SW480 (cell line): ENCODE data around the gene ARL10.
"Not testable (repeated sequence)": the region's sequence is repeated elsewhere in the genome, so short reads cannot be mapped to it uniquely, and the experiment has no call there.

Source experiments
- DNase-seq: peaks from one replicate; pipeline ENCODE4 v3.0.0-alpha.2; 2016; ENCODE audit warnings: low spot score

The ARL10 gene

DNA sequence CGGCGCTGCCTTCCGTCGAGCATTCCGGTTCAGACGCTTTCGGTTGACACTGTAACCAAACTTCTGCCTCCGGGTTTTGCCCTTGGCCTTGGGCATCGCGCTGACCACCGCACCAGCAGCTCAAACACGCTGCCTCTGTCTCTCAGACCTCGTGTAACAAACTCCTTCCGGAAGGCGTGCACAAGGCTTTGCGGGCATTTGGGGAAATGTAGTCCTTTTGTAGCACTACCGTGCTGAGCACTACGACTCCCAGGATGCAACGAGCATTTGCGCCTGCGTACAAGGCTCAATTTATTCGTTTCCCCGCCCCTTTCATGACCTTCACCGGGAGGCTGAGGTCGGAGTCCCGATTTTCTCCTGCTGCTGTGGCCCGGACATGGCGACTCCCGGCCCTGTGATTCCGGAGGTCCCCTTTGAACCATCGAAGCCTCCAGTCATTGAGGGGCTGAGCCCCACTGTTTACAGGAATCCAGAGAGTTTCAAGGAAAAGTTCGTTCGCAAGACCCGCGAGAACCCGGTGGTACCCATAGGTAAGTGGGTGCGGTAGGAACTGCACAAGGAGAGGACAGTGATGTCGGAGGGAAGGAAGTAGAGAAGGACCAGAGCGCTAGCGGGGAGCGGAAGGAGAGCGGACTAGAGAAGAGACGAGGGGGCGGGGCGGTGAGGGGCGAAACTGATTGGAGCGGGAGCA lies 23.3 kb downstream of the ARL10 start, which contains the start of the genes HIGD2A and NOP16:
HIGD2A (plus strand) TSS at position 308 of the 691 bp plus-strand sequence; CDS start at position 377, 69 bp downstream.
NOP16 (minus strand) TSS at position 155 of the 691 bp plus-strand sequence; CDS start at position 96, 59 bp downstream.
- DNase-seq: peak; percentile 99

DNA sequence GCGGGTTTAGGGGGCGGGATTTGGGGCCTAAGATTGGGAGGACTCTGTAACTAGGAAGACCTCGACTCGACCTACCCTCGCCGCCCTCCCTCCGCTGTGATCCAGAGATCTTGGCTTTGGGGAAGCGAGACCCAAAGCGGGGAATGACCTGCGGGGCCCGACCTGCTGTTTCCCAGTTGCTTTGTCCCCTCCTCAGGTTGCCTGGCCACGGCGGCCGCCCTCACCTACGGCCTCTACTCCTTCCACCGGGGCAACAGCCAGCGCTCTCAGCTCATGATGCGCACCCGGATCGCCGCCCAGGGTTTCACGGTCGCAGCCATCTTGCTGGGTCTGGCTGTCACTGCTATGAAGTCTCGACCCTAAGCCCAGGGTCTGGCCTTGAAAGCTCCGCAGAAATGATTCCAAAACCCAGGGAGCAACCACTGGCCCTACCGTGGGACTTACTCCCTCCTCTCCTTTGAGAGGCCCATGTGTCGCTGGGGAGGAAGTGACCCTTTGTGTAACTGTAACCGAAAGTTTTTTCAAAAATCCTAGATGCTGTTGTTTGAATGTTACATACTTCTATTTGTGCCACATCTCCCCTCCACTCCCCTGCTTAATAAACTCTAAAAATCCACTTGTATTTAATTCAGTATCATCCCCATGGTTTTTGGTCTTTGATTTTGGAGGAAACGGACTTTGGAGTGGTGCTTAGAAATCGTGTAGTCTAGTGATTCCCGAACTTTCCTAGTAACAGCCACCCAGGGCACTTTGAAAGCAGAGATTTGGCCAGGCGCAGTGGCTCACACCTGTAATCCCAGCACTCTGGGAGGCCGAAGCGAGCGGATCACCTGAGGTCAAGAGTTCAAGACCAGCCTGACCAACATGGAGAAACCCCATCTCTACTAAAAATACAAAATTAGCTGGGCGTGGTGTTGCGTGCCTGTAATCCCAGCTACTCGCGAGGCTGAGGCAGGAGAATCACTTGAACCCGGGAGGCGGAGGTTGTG lies 24.1 kb downstream of the ARL10 start:
- no peak for DNase-seq

DNA sequence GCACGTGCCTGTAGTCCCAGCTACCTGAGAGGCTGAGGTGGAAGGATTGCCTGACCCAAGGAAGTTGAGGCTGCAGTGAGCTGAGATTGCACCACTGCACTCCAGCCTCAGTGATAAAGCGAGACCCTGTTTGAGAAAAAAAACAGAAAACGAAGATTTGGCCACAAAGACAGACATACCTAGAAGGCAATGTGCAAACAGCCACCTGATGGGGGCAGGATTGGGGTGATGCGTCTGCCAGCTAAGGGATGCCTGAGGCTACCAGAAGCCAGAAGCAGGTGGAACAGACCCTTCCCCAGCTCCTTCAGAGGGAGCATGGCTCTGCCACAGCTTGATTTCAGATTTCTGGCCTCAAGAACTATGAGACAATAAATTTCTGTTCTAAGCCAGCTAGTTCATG lies 26.2 kb downstream of the ARL10 start:
- DNase-seq: no peak

DNA sequence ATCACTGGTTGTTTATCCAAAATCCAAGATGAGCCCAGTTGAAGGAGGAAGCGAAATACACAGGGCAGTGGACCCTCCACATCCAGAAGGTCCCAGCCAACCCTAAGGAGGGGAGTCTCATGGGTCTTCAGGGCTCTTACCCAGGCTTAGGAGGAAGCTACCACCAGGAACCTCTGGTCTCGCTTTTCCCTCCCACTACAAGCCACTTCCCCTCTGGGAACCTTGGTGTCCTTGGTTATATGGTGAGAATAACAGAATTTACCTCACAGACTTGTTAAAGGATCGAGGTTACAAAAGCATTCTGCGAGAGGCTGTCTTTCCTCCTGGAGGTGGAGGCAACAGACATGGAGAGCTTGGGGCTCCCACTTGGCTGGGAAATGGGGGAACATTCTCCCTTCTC lies 26.7 kb downstream of the ARL10 start:
- no peak for DNase-seq

DNA sequence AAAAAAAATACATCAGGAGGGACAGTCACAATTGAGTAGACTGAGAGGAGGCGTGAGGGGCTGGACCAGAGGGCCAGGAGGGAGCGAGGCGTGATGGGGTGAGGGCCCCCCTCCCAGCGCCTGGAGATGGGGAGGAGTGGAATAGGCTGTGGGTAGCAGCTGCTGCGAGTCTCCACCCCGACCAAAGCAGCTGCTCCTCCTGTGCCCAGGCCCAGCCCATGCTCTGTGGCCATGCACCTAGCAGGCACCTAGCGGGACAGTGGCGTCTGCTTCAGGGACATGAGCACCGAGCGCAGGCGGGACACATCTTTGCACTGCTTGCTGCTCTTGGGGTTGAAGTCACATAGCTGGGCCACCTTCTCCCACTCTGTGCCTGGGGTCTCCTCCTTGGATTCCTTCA lies 27.2 kb downstream of the ARL10 start:
- DNase-seq: no peak

DNA sequence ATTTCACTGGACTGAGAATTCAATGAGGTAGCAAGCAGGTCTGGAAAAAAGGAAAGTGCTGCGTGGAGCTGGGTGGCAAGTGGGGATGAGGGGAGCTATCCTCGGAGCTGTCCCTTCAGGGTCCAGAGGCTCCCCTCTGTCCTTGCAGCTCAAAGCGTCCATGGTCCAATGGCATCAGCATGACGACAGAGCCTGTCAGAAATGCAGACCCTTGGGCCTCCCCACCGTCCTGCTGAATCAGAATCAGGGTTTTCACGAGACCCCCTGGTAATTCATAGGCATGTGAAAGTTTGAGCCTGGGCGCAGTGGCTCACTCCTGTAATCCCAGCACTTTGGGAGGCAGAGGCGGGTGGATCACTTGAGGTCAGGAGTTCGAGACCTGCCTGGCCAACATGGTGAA lies 28.8 kb downstream of the ARL10 start:
- DNase-seq: no peak

DNA sequence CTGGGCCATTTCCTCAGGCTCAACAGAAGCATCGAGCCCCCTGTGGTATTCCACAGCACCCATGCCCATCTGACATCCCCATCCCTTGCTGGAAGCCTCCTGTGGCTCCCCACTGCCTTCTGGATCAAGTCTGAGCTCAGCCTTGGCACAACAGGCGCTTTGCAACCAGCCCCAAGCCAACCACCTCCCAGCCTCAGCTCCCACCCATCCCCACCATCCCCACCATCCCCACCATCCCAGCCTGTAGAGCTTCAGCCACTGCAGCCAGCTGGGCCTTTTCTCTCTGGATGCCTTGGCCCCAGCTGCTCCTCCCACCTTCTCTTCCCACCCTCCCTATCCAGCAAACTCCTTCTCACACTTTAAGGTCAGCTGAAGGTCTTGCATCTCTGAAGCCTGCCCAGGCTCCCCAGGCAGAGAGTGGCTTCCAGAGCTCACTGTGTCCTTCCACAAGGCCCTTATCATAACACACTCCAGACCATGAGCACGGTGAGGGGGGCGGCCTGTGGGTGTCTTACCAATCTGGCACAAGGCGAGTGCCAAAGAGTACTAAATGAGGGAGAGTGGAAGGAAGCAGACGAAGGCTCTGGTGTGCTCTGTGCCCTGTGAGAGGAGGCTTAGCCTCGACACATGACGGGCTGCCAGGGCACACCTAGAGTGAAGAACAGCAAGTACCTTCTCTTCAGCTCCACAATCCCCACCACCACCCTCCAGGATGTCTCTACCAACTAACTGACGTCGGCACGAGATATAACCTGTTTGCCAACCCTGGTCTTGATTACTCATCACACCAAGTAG lies 29.8 kb downstream of the ARL10 start:
- no peak for DNase-seq

DNA sequence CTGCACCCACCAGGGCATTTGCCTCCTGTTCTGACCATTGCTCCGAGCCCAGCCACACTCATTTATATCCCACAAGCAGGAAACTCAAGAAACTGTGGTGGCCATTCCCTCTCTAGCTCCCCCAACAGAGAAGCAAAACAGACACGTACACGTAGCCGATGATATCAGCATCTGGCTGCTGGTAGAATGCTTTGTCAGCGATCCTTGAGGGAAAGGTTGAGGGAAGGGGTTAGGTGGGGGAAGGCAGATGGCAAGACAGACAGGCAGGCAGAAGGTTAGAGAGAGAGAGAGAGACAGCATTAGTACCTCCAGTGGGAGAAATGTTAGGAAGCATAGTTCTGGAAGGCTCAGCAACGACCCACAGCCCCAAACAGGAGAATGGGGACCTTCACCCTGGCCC lies 31.0 kb downstream of the ARL10 start:
- DNase-seq: no peak

DNA sequence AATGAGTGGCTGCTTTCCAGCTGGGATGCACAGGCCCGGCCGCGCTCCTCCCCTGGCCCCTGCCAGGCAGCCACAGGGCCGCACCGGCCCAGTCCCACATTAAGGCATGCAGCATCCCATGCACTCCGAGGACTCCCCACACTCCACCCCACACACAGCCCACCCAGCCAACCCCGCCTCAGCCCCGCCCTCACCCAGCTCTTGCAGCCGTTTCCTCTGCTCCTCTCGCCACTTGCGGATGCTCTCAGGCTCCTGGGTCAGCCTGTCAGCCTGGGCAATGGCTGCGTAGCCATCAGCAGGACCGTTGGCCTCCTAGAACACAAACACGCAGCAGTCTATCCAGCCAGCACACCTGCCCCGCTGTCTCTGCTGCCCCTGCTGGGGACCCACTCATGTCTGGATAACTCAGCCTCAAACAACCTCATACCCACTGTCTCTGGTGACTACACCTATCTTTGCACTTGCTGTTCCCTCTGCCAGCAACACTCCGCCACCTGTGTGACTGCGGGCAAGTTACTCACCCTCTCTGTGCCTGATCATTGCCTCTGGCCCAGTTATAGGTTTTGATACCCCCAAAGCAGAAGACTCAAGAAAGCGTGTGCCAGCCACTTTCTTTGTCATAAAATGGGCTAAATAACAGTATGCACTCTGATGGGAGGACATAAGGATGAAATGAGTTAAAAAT lies 32.6 kb downstream of the ARL10 start:
- DNase-seq: no peak

DNA sequence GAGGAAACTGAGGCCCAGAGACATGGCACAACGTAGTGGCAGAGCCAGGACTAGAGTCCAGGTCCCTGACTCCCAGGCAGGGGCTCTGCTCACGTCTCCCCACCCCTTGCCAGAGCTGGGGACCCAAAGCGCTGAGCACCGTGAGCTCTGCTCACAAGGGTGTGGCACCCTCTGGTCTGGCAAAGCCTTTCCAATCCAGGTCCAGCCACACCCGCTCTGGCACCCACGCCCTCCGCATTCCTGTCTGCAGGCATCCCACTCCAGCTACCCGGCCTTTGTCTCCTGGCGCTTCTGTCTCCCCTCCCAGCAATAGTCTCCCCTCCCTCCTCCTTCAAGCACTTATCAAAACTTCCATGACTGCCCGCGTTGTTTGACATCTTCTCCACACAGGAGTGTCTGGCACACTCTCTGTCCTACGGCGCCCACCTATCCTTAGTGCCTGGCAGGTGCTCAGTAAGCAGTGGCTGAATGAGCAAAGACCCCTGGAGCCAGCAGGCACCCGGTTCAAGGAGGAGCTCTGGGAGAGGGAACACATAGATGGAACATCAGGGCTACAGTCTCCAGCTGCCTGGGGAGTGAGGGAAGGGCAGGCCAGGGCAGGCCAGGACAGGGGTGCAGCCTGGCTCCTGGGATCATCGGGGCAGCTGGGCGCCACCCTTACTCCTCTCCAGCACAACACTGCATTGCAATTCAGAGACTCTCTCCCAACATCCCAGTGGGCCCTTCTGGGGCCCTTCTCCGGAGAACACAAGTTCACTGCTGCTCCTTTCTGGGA lies 35.3 kb downstream of the ARL10 start:
- DNase-seq: peak; percentile 96

DNA sequence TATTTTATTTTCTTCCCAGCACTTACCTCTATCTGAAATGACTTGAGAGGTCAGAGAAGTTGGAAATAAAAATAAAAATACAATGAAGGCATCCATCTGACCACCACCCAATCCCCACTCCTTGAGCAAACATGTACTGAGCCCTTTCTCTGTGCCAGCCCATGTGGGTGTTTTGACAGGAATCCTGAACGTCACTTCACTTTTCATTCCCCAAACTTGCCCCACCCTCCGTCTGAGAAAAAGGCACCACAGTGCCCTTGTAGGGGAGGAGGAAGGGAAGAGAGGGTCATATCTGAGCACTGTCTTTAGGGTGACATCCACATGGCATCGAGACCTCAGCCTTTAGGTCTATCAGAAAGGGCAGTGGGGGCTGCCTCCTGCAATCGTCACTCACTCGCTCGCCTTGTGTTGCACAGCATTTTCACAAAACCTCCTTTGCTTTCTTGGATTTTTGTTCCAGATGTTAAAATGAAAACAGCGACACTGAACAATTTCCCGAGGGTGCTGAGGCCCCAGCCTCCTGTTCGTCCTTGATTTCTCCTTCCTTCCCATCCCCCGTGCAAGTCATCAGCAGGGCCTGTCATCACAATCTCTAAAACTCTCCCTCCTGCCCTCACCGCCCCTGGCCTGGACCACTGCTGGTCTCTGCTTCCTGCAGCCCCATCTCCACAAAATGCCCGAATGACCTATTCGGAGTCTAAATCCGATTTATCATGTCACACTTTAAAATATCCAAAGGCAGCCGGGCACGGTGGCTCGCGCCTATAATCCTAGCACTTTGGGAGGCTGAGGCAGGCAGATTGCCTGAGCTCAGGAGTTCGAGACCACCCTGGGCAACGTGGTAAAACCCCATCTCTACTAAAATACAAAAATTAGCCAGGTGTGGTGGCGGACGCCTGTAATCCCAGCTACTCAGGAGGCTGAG lies 36.3 kb downstream of the ARL10 start:
- no peak for DNase-seq

DNA sequence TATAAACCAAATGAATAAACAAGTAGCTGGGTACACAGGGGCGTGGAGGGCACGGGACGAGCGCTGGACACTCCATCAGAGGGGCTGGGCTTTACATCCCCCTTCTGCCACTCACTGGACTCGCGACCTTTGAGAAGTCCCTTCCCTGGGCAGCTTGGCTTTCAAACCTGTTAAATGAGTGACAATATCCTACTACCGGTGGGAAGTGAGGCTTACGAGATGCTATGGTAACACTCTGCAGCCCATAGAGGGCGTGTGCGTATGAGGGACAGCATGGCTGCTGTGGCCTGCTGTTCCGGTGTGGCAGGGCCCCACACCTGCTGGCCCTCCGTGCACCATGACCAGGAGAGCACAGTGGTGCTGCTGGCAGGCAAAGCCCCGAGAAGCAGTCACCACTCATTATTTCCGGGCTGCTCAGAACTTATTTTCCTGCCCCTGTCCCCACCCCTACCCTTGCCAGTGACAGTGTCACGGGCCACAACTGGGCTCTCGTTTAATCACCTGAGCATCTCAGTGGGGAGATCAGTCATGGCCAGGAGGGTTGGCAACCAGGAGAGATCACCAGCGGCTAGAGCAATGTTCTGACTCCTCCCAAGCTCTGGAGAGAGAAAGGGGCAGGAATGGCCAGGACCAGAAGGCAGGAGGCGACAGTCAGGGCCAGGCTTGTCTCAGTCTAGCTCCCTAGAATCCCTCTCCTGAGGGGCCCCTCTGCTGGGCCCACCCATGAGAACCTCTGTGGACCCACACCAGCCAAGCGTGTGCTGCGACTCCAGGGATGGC lies 40.6 kb downstream of the ARL10 start:
- peak; percentile 43 for DNase-seq

DNA sequence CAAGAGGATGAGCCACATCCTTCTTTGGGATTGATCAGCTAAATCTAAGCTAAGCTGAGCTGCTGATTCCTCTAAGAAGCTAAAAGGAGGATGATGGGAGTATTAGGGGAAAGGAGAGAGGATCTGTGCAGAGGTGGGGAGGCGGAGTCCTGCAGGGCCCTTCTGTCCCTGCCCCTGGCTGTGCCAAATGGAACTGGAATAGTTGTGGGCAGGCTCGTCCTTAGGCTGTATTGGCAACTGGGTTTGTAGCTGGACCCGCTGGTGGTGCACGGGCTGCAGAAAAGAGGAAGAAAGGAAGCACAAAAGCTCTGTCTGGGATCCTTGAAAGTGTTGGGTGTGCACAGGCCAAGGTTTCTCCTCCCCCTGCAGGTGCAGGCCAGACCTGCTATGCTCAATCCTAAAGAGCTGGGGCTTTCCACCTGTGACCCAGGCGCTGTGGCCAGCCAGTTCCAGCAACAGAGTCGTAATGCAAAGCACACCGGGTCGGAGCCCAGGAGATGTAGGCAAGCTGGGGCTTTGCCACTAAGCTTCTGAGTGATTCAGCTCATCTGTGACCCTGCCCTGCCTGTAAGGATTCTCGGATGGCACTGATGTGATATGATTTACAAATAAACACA lies 41.3 kb downstream of the ARL10 start:
- DNase-seq: no peak

DNA sequence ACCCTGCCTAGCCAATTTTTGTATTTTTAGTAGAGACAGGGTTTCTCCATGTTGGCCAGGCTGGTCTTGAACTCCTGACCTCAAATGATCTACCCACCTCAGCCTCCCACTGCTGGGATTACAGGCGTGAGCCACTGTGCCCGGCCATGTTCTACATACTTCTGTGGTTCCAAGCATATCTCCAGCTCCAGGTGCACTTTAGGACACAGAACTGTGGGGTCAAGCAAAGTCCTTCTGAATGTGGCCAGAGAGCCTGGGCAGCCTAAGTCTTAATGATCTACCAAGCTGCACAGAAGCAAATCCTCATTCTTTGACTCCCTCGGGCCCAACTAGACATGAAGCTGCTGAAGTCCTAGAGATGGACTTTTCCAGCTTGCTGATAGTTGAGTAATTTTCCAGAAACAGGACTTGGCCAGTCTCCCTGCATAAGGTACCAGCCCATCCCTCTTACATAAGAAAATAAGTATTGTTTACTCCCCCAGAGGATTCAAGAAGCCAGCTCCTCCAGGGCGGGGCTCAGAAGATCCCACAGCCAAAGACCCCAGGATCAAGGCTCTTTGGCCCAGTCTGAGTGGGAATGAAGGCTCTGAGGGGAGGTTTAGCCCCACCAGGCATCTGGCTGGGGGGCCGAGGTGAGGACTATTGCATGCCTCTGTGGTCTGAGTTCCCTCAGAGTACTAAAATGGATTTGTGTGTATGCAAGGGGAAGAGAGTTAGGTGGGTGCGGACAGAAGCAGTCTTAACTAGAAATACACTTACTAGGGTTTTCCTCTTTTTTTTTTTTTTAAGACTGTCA lies 42.4 kb downstream of the ARL10 start:
- no peak for DNase-seq

DNA sequence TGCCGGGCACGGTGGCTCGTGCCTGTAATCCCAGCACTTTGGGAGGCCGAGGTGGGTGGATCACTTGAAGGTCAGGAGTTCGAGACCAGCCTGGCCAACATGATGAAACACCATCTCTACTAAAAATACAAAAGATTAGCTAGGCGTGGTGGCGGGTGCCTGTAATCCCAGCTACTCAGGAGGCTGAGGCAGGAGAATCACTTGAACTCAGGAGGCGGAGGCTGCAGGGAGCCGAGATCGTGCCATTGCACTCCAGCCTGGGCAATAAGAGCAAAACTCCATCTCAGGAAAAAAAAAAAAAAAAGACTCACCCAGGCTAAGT lies 42.9 kb downstream of the ARL10 start:
- DNase-seq: not testable (repeated sequence)

DNA sequence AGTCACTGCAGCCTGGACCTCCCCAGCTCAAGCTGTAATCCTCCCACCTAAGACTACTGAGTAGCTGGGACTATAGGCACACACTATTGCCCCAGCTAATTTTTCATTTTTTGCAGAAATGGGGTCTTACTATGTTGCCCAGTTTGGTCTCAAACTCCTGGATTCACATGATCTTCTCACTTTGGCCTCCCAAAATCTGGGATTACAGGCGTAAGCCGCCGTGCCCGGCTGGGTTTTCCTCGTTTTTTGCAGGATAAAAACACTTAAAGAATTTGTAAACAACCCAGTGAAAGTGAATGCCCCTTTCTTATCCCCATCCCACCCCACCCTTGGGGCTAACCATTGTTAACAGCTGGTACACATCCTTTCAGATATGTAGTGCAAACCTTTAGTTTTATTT lies 43.3 kb downstream of the ARL10 start:
- no peak for DNase-seq

DNA sequence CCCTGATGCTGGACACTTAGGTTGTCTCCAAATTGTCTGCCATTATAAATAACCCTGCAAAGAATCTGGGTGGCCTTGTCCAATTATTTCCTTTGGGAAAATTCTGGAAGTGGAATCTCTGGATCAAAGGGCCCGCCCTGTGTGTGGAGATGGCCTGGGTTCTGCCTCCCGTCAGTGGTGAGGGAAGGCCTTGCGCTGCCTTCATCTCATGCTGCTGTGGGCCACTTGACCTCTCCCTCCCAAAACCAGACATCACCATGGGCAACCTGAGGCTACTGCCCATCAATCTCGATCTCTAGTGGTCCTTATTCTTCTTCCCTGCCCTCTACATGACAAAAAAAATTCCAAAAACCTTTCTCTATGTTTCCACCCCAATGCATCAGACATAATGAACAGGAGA lies 44.5 kb downstream of the ARL10 start:
- DNase-seq: no peak
